ENCODE results near the gene C2CD2.
"Not testable (repeated sequence)": the region's sequence is repeated elsewhere in the genome, so short reads cannot be mapped to it uniquely, and the experiment has no call there.

The C2CD2 gene

DNA sequence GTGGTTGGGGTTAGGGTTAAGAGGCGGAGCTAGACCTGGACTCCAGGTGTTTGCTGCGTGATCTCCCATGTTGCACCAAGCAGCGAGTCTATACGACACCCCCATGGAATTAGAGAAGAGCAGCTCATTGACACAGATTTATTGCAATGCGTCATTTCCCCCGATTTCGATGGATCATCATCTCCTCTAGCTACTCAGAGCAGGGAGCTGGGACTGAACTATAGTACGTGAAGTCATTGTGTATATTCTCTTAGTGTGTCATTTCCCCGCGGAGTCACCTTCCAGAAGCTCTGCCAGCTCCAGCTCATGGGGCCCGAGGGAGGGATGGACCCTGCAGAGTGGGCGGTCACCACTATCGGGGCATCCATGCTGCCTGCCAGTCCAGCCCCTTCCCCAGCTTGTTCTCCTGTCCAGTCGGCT lies 7.5 kb upstream of the C2CD2 start:
- no peak for DNase-seq (ENCODE audit: low read depth in 1 of 2, low spot score in 1 of 2)
- no peak for TF ChIP-seq SPI1 (IDR thresholded peaks at IDR 0.05; ENCODE audit: borderline replicate concordance, low read depth)
- no peak for TF ChIP-seq GABPA (IDR thresholded peaks at IDR 0.05; ENCODE audit: low read depth)
- TF ChIP-seq, protein P1, sequence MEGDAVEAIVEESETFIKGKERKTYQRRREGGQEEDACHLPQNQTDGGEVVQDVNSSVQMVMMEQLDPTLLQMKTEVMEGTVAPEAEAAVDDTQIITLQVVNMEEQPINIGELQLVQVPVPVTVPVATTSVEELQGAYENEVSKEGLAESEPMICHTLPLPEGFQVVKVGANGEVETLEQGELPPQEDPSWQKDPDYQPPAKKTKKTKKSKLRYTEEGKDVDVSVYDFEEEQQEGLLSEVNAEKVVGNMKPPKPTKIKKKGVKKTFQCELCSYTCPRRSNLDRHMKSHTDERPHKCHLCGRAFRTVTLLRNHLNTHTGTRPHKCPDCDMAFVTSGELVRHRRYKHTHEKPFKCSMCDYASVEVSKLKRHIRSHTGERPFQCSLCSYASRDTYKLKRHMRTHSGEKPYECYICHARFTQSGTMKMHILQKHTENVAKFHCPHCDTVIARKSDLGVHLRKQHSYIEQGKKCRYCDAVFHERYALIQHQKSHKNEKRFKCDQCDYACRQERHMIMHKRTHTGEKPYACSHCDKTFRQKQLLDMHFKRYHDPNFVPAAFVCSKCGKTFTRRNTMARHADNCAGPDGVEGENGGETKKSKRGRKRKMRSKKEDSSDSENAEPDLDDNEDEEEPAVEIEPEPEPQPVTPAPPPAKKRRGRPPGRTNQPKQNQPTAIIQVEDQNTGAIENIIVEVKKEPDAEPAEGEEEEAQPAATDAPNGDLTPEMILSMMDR (IDR thresholded peaks at IDR 0.05; ENCODE audit: insufficient read depth, low read length): no peak
- no peak for TF ChIP-seq POLR2AphosphoS5 (IDR thresholded peaks at IDR 0.05; ENCODE audit: low read depth)
- TF ChIP-seq, protein P2, sequence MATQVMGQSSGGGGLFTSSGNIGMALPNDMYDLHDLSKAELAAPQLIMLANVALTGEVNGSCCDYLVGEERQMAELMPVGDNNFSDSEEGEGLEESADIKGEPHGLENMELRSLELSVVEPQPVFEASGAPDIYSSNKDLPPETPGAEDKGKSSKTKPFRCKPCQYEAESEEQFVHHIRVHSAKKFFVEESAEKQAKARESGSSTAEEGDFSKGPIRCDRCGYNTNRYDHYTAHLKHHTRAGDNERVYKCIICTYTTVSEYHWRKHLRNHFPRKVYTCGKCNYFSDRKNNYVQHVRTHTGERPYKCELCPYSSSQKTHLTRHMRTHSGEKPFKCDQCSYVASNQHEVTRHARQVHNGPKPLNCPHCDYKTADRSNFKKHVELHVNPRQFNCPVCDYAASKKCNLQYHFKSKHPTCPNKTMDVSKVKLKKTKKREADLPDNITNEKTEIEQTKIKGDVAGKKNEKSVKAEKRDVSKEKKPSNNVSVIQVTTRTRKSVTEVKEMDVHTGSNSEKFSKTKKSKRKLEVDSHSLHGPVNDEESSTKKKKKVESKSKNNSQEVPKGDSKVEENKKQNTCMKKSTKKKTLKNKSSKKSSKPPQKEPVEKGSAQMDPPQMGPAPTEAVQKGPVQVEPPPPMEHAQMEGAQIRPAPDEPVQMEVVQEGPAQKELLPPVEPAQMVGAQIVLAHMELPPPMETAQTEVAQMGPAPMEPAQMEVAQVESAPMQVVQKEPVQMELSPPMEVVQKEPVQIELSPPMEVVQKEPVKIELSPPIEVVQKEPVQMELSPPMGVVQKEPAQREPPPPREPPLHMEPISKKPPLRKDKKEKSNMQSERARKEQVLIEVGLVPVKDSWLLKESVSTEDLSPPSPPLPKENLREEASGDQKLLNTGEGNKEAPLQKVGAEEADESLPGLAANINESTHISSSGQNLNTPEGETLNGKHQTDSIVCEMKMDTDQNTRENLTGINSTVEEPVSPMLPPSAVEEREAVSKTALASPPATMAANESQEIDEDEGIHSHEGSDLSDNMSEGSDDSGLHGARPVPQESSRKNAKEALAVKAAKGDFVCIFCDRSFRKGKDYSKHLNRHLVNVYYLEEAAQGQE (IDR thresholded peaks at IDR 0.05; ENCODE audit: insufficient replicate concordance, low read depth): no peak
- H3K27ac ChIP-seq (replicated peaks): no peak overlapping the region
- no peak overlapping the region for H3K4me3 ChIP-seq (replicated peaks; ENCODE audit: insufficient read depth, low read length)
- no peaks in the 10 kb centered on the region for H3K27me3 ChIP-seq (ENCODE audit: insufficient read depth, poor library complexity, severe bottlenecking)

DNA sequence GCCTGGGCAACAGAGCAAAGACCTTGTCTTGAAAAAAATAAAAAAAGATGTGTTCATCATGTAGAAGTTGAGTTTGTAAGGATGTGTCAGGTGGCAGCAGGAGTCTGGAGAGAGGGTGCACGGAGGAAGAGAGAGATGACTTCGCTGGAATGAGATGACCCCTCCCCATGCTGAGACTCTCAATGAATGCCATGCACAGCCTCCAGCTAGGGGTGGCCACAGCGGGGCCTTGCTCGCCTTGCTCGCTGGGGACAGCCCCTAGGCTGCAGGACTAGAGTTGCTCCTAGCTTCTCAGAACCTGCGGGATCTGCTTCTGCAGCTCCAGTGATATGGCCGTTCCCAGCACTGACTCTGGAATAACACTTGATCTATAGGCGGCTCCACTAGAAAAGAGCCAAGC lies 6.6 kb upstream of the C2CD2 start:
- Histone ChIP-seq H3K27me3 (ENCODE audit: insufficient read depth, poor library complexity, severe bottlenecking) (no peaks in the 10 kb centered on the region), H3K4me3 (replicated peaks; ENCODE audit: insufficient read depth, low read length) (no peak overlapping the region), H3K27ac (replicated peaks) (no peak overlapping the region)
- no peak for TF ChIP-seq POLR2AphosphoS5 (IDR thresholded peaks at IDR 0.05; ENCODE audit: low read depth)
- TF ChIP-seq, protein P2 (IDR thresholded peaks at IDR 0.05; ENCODE audit: insufficient replicate concordance, low read depth): no peak
- TF ChIP-seq SPI1 (IDR thresholded peaks at IDR 0.05; ENCODE audit: borderline replicate concordance, low read depth): no peak
- no peak for TF ChIP-seq GABPA (IDR thresholded peaks at IDR 0.05; ENCODE audit: low read depth)
- TF ChIP-seq, protein P1 (IDR thresholded peaks at IDR 0.05; ENCODE audit: insufficient read depth, low read length): no peak
- no peak for DNase-seq (ENCODE audit: low read depth in 1 of 2, low spot score in 1 of 2)

DNA sequence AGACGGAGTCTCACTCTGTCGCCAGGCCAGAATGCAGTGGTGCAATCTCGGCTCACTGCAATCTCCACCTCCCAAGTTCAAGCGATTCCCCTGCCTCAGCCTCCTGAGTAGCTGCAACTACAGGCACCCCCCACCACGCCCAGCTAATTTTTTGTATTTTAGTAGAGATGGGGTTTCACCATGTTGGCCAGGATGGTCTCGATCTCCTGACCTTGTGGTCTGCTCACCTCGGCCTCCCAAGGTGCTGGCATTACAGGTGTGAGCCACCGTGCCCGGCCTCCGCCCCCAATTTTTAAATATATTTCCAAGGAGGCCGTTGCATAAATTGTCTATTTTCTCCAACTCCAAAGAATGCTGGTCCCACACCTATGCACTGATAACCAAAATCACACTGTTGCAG lies 5.9 kb upstream of the C2CD2 start:
- not testable (repeated sequence) for H3K27ac ChIP-seq (replicated peaks); H3K27me3 ChIP-seq (ENCODE audit: insufficient read depth, poor library complexity, severe bottlenecking); DNase-seq (ENCODE audit: low read depth in 1 of 2, low spot score in 1 of 2); H3K4me3 ChIP-seq (replicated peaks; ENCODE audit: insufficient read depth, low read length)

DNA sequence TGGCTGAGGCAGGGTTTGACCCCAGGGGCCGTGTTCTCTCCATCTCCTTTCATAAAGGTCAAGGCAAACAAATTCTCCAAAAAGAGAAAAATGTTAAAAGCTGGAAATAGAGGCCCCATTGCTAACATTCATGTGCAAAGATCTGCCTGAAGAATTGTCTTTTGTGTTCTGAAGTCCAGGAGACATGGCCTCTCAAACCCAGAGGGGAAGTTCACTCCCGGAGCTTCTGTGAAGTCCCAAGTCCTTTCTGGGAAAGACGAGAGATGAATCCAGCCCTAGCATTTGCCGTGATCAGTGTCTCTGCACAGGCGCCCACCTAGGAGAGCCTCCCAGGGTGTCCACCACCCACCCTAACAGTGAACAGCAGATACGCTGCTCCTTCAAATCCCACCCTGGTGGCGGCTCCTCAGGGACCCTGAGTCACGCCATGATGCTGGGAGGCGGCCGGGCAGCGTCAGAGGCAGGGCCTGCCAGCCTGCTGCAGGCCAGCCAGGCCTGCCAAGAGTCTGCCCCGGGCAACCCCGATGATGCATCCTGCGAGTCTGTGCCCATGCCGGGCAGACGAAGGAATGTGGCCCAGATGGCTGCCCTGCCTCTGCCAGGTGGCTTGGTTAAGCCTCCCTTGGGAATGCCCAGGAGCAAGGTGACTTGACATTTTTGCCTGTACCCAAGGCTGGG lies 5.2 kb upstream of the C2CD2 start:
- TF ChIP-seq, protein P2 (IDR thresholded peaks at IDR 0.05; ENCODE audit: insufficient replicate concordance, low read depth): no peak
- Histone ChIP-seq H3K27ac (replicated peaks) (no peak overlapping the region), H3K4me3 (replicated peaks; ENCODE audit: insufficient read depth, low read length) (no peak overlapping the region), H3K27me3 (ENCODE audit: insufficient read depth, poor library complexity, severe bottlenecking) (no peaks in the 10 kb centered on the region)
- no peak for DNase-seq (ENCODE audit: low read depth in 1 of 2, low spot score in 1 of 2)
